Measurements from ENCODE around the gene NR2E1. TPM values are rescaled to one million over a fixed set of nuclear protein-coding genes. Genes with fewer than 3 reads are reported as not detected.
A peak's percentile ranks its signal among the peaks of the same experiment; 100 is the strongest.

Gene NR2E1
- total RNA-seq, 1 experiment from 2014 or later, result not detected

GRCh38 chr6:108117427-108118358 is 48.1 kb upstream of the NR2E1 start:
- peaks cover 98% of the 10 kb centered on the region for H3K27me3 Mint-ChIP-seq (ENCODE audit: low read depth)
- peak; percentile 71 for DNase-seq

More at GRCh38 chr6:108117427-108118358, 48.1 kb upstream of the NR2E1 start:
- Mint-ChIP-seq H3K27ac (no peak overlapping the region; a peak in 1 of 7 replicates), H3K4me3 (peak overlapping the region; percentile 35 to 78), H3K4me1 (peaks cover 48 to 57% of the 10 kb centered on the region in 2 experiments), H3K36me3 (ENCODE audit: insufficient read depth in 1 of 3, low read depth in 3 of 3) (no peaks in the 10 kb centered on the region; a peak in 1 of 7 replicates), H3K9me3 (peaks cover 0 to 13% of the 10 kb centered on the region in 2 experiments; a peak in 4 of 5 replicates)
- Histone ChIP-seq H3K27me3 (ENCODE audit: insufficient read depth, low read length) (peaks cover 89% of the 10 kb centered on the region), H4K5ac (ENCODE audit: insufficient read length, low read depth, low read length) (no peak overlapping the region), H4K91ac (ENCODE audit: insufficient read length, low read depth, low read length) (no peak overlapping the region), H3K14ac (ENCODE audit: insufficient read depth, low read length) (no peak overlapping the region), H2BK120ac (ENCODE audit: low read depth, low read length, poor library complexity, severe bottlenecking) (no peak overlapping the region), H2BK20ac (ENCODE audit: low read depth, low read length, poor library complexity, severe bottlenecking) (no peak overlapping the region), H3K4me1 (ENCODE audit: insufficient read depth, low read length) (peaks cover 2% of the 10 kb centered on the region; the same call in 1 of the 2 replicates), H3K79me1 (ENCODE audit: insufficient read depth, low read depth, low read length, poor library complexity, severe bottlenecking) (no peaks in the 10 kb centered on the region), H3K18ac (ENCODE audit: insufficient read length, low read depth, low read length) (no peak overlapping the region), H3K27ac (ENCODE audit: insufficient read length, low read depth, low read length) (no peak overlapping the region), H3K9ac (ENCODE audit: extremely low read depth, insufficient read length, low read length) (no peak overlapping the region), H3K4ac (ENCODE audit: low read depth, low read length) (no peak overlapping the region), H4K20me1 (ENCODE audit: control insufficient read depth, insufficient read depth, insufficient read length) (no peaks in the 10 kb centered on the region), H2BK15ac (ENCODE audit: low read depth, low read length) (no peak overlapping the region), H2AFZ (ENCODE audit: low read length) (no peak overlapping the region), H2BK12ac (ENCODE audit: insufficient read length, low read depth, low read length) (no peak overlapping the region), H2BK5ac (ENCODE audit: insufficient read length, low read length) (no peak overlapping the region), H3T11ph (ENCODE audit: low read length) (no peak overlapping the region), H2AK5ac (ENCODE audit: insufficient read length, low read length) (no peak overlapping the region), H3K4me2 (ENCODE audit: insufficient read depth, insufficient read length, low read length) (peak overlapping the region; percentile 53), H3K56ac (ENCODE audit: insufficient read length, low read depth, low read length) (no peak overlapping the region), H3K23ac (ENCODE audit: insufficient read length, low read depth, low read length) (no peak overlapping the region), H3K79me2 (ENCODE audit: insufficient read depth, low read length) (no peaks in the 10 kb centered on the region), H3K23me2 (ENCODE audit: insufficient read length, low read depth, low read length, poor library complexity, severe bottlenecking) (peaks cover 10% of the 10 kb centered on the region), H4K8ac (replicated peaks; ENCODE audit: insufficient read length, low read depth, low read length) (no peak overlapping the region), H3K9me3 (ENCODE audit: control insufficient read depth, low read depth, low read length) (no peaks in the 10 kb centered on the region)
- TF ChIP-seq, protein P1, sequence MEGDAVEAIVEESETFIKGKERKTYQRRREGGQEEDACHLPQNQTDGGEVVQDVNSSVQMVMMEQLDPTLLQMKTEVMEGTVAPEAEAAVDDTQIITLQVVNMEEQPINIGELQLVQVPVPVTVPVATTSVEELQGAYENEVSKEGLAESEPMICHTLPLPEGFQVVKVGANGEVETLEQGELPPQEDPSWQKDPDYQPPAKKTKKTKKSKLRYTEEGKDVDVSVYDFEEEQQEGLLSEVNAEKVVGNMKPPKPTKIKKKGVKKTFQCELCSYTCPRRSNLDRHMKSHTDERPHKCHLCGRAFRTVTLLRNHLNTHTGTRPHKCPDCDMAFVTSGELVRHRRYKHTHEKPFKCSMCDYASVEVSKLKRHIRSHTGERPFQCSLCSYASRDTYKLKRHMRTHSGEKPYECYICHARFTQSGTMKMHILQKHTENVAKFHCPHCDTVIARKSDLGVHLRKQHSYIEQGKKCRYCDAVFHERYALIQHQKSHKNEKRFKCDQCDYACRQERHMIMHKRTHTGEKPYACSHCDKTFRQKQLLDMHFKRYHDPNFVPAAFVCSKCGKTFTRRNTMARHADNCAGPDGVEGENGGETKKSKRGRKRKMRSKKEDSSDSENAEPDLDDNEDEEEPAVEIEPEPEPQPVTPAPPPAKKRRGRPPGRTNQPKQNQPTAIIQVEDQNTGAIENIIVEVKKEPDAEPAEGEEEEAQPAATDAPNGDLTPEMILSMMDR (conservative IDR thresholded peaks at IDR 0.05), result no peak
- WGBS (ENCODE audit: extremely low coverage, insufficient read length, low lambda C conversion rate), result no CpG with 5 or more reads among the region's 72 CpGs
